ENCODE results near the gene MINDY4B. TPM values are rescaled to one million over a fixed set of nuclear protein-coding genes. Genes with fewer than 3 reads are reported as not detected.

Gene MINDY4B
- total and polyA plus RNA-seq, 2 of the 13 experiments (the other 11 are each of a cell fraction or from before 2014, with no cell fraction given): not detected

DNA sequence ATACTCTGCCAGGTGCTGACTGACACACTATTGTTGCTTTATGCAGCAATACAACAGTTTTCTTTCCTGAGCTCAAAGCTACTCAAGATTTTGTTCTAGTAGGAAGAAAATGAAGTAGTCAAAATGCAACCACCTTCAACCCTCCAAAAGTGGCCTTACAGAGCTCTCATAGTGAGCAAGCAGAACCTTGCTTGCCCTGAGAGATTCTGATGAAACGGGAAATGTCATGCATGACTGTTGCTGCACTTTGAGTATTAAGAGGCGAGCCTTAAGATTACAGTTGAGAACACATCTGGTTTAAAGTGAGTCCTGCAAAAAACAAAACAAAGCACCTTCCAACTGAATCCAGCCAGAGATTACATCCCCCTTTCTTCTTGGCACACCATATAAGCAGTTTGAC lies 29.7 kb downstream of the MINDY4B start (continued):
- TF ChIP-seq RFX1 (IDR thresholded peaks at IDR 0.05) (no peak), ZFP36L2 (CRISPR knock-in tag; IDR thresholded peaks at IDR 0.05) (no peak), ZNF749 (CRISPR knock-in tag; IDR thresholded peaks at IDR 0.05; ENCODE audit: borderline replicate concordance) (no peak), FOXJ3 (CRISPR knock-in tag; IDR thresholded peaks at IDR 0.05; ENCODE audit: borderline replicate concordance) (no peak), RAD21 (CRISPR knock-in tag; IDR thresholded peaks at IDR 0.05) (no peak), ZNF562 (CRISPR knock-in tag; IDR thresholded peaks at IDR 0.05; ENCODE audit: borderline replicate concordance) (no peak)
- TF ChIP-seq, protein P1, sequence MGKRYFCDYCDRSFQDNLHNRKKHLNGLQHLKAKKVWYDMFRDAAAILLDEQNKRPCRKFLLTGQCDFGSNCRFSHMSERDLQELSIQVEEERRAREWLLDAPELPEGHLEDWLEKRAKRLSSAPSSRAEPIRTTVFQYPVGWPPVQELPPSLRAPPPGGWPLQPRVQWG (CRISPR knock-in tag; IDR thresholded peaks at IDR 0.05; ENCODE audit: borderline replicate concordance, low read depth): no peak

DNA sequence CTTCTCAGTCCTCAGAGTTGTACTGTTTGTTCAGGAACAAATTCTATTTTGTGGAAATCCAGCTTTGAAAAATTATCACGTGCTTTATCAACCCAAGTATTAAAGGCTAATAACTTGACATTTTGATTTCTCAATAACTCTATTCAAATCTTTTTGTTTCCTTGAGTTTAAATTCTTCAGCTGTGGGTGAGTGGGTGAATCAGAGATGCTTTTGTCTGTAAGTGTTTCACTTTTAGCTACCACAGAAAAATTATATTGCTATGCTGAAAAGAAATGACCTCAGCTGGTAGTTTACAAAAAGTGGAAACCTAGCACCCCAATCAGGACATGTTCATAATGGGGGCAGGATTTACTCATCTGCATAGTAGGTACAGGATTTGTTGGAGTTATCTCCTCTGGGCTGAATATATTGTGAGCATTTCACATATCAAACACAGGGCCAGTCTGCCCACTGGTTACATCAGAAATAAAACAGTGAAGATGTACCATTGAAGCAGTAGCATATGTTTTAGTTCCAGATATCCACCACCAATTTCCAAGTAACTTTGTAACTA lies 30.5 kb downstream of the MINDY4B start:
- Histone ChIP-seq H3K9ac (ENCODE audit: insufficient read depth, low read depth, low read length) (no peak overlapping the region), H3K27me3 (ENCODE audit: control insufficient read depth in 1 of 2, insufficient read depth in 2 of 2, low read length in 2 of 2) (peaks cover 0 to 8% of the 10 kb centered on the region in 2 experiments; a peak in 1 of 5 replicates), H2AFZ (ENCODE audit: low read length) (no peak overlapping the region), H3K27ac (ENCODE audit: extremely low read length, insufficient read depth, low read length) (no peak overlapping the region), H3K4me1 (ENCODE audit: insufficient read depth, low read length) (no peaks in the 10 kb centered on the region), H3K4me2 (ENCODE audit: low read depth, low read length) (no peak overlapping the region), H3K4me3 (replicated peaks in 1 of 3; ENCODE audit: insufficient read depth in 1 of 3, low read depth in 2 of 3, low read length in 3 of 3) (no peak overlapping the region), H3K79me2 (ENCODE audit: insufficient read depth, low read length) (no peaks in the 10 kb centered on the region), H3K36me3 (replicated peaks in 1 of 2; ENCODE audit: control insufficient read depth in 1 of 2, insufficient read depth in 2 of 2, low read length in 2 of 2) (no peaks in the 10 kb centered on the region), H4K20me1 (ENCODE audit: insufficient read depth, low read length) (no peaks in the 10 kb centered on the region), H3K9me3 (ENCODE audit: low read length) (no peaks in the 10 kb centered on the region)
- WGBS (ENCODE audit: low lambda C conversion rate): 3% methylated on average over 1 of the region's 1 CpG
- intact Hi-C loops (cut with micrococcal nuclease; ENCODE audit: unreplicated experiment): no loop called here
- no peak for TF ChIP-seq ZNF580 (CRISPR knock-in tag; IDR thresholded peaks at IDR 0.05; ENCODE audit: borderline replicate concordance, low read depth)
- TF ChIP-seq MXI1 (IDR thresholded peaks at IDR 0.05; ENCODE audit: borderline replicate concordance, low read depth, low read length): no peak
- TF ChIP-seq, protein P2, sequence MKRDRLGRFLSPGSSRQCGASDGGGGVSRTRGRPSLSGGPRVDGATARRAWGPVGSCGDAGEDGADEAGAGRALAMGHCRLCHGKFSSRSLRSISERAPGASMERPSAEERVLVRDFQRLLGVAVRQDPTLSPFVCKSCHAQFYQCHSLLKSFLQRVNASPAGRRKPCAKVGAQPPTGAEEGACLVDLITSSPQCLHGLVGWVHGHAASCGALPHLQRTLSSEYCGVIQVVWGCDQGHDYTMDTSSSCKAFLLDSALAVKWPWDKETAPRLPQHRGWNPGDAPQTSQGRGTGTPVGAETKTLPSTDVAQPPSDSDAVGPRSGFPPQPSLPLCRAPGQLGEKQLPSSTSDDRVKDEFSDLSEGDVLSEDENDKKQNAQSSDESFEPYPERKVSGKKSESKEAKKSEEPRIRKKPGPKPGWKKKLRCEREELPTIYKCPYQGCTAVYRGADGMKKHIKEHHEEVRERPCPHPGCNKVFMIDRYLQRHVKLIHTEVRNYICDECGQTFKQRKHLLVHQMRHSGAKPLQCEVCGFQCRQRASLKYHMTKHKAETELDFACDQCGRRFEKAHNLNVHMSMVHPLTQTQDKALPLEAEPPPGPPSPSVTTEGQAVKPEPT (CRISPR knock-in tag; IDR thresholded peaks at IDR 0.05; ENCODE audit: low read depth): no peak
- TF ChIP-seq, protein P3, sequence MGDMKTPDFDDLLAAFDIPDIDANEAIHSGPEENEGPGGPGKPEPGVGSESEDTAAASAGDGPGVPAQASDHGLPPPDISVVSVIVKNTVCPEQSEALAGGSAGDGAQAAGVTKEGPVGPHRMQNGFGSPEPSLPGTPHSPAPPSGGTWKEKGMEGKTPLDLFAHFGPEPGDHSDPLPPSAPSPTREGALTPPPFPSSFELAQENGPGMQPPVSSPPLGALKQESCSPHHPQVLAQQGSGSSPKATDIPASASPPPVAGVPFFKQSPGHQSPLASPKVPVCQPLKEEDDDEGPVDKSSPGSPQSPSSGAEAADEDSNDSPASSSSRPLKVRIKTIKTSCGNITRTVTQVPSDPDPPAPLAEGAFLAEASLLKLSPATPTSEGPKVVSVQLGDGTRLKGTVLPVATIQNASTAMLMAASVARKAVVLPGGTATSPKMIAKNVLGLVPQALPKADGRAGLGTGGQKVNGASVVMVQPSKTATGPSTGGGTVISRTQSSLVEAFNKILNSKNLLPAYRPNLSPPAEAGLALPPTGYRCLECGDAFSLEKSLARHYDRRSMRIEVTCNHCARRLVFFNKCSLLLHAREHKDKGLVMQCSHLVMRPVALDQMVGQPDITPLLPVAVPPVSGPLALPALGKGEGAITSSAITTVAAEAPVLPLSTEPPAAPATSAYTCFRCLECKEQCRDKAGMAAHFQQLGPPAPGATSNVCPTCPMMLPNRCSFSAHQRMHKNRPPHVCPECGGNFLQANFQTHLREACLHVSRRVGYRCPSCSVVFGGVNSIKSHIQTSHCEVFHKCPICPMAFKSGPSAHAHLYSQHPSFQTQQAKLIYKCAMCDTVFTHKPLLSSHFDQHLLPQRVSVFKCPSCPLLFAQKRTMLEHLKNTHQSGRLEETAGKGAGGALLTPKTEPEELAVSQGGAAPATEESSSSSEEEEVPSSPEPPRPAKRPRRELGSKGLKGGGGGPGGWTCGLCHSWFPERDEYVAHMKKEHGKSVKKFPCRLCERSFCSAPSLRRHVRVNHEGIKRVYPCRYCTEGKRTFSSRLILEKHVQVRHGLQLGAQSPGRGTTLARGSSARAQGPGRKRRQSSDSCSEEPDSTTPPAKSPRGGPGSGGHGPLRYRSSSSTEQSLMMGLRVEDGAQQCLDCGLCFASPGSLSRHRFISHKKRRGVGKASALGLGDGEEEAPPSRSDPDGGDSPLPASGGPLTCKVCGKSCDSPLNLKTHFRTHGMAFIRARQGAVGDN (CRISPR knock-in tag; IDR thresholded peaks at IDR 0.05): no peak
- no peak for TF ChIP-seq NR2F6 (IDR thresholded peaks at IDR 0.05)
- TF ChIP-seq NR2F6 (CRISPR knock-in tag; IDR thresholded peaks at IDR 0.05): no peak
- TF ChIP-seq, protein P4, sequence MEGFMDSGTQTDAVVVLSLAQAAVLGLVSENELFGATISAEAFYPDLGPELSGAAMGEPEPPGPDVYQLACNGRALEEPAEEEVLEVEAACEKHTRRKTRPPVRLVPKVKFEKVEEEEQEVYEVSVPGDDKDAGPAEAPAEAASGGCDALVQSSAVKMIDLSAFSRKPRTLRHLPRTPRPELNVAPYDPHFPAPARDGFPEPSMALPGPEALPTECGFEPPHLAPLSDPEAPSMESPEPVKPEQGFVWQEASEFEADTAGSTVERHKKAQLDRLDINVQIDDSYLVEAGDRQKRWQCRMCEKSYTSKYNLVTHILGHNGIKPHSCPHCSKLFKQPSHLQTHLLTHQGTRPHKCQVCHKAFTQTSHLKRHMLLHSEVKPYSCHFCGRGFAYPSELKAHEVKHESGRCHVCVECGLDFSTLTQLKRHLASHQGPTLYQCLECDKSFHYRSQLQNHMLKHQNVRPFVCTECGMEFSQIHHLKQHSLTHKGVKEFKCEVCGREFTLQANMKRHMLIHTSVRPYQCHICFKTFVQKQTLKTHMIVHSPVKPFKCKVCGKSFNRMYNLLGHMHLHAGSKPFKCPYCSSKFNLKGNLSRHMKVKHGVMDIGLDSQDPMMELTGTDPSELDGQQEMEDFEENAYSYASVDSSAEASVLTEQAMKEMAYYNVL (CRISPR knock-in tag; IDR thresholded peaks at IDR 0.05; ENCODE audit: borderline replicate concordance): no peak
- TF ChIP-seq ARNT (IDR thresholded peaks at IDR 0.05): no peak
- no TSS peak for BruUV-seq (replicated peaks)
- in situ Hi-C loops (cut with HindIII; ENCODE audit: extremely low pct_ligation_motif_present, low pct_unique_long_range_greater_than_20kb): no loop called here
- CTCF ChIA-PET (ENCODE audit: low intra/inter-chr PET ratio, low total read pairs): no interaction called here
- ATAC-seq (no peak), DNase-seq (ENCODE audit: low spot score) (no peak), FAIRE-seq (no peak)
- POLR2A ChIA-PET: no interaction called here
